NCI-H69 (cell line): Measurements from ENCODE around the gene ATP5ME.

Experiments used
- DNase-seq: peaks from one replicate; lab custom pipeline; 2025; lab: John Stamatoyannopoulos, UW

The ATP5ME gene

GRCh38 chr4:666822-667544, 7.1 kb downstream of the ATP5ME start:
- DNase-seq, result no peak

- no peak for DNase-seq
These were observed 7.7 kb downstream of the ATP5ME start for GRCh38 chr4:666436-666810.

GRCh38 chr4:665751-666435, 8.2 kb downstream of the ATP5ME start:
- DNase-seq, result no peak

- no peak for DNase-seq
These were observed 8.7 kb downstream of the ATP5ME start for GRCh38 chr4:665381-665750.

GRCh38 chr4:664713-665231, 9.3 kb downstream of the ATP5ME start:
- no peak for DNase-seq

GRCh38 chr4:663438-664428, 10.3 kb downstream of the ATP5ME start:
- DNase-seq, result peak; percentile 63

- no peak for DNase-seq
These were observed 11.0 kb downstream of the ATP5ME start for GRCh38 chr4:663046-663437.

- DNase-seq, result no peak
These were observed 12.0 kb downstream of the ATP5ME start for GRCh38 chr4:661881-662761.

- no peak for DNase-seq
These were observed 12.8 kb downstream of the ATP5ME start for GRCh38 chr4:661231-661630.

GRCh38 chr4:660401-660800, 13.7 kb downstream of the ATP5ME start:
- no peak for DNase-seq

GRCh38 chr4:659851-660250, 14.2 kb downstream of the ATP5ME start:
- no peak for DNase-seq

- no peak for DNase-seq
These were observed 15.1 kb downstream of the ATP5ME start for GRCh38 chr4:658681-659667.

- DNase-seq, result no peak
These were observed 16.0 kb downstream of the ATP5ME start for GRCh38 chr4:657834-658667.

GRCh38 chr4:657338-657833, 16.7 kb downstream of the ATP5ME start:
- no peak for DNase-seq

- DNase-seq, result no peak
These were observed 17.4 kb downstream of the ATP5ME start for GRCh38 chr4:656436-657337.

- DNase-seq, result no peak
These were observed 18.5 kb downstream of the ATP5ME start for GRCh38 chr4:655464-656151.

- DNase-seq, result no peak
These were observed 19.1 kb downstream of the ATP5ME start for GRCh38 chr4:654871-655463.
